Measurements from ENCODE around the gene GREB1L. TPM values are rescaled to one million over a fixed set of nuclear protein-coding genes. Genes with fewer than 3 reads are reported as not detected.

GREB1L gene
- polyA plus RNA-seq, 1 of the 3 experiments (the other 2 are of a cell fraction) = under 0.01 TPM

- ChIA-PET POLR2A (no interaction called here), CTCF (interaction anchor here (1.3 to 2.1 kb wide), 2 partner anchors 8 to 258 kb away, joined by 3 to 9 read pairs; no protein-coding TSS in a partner anchor)
- Histone ChIP-seq H3K27ac (ENCODE audit: low read depth in 2 of 2, low read length in 1 of 2) (no peak overlapping the region), H3K4me2 (no peak overlapping the region), H3K79me2 (ENCODE audit: insufficient read depth) (no peaks in the 10 kb centered on the region), H2AFZ (ENCODE audit: low read depth) (no peak overlapping the region), H3F3A (replicated peaks; ENCODE audit: insufficient read depth) (no peaks in the 10 kb centered on the region), H3K9ac (no peak overlapping the region), H3K4me3 (ENCODE audit: low read depth in 2 of 2, low read length in 1 of 2) (no peak overlapping the region), H3K27me3 (ENCODE audit: insufficient read depth) (peaks cover 16% of the 10 kb centered on the region), H4K20me1 (ENCODE audit: insufficient read depth) (no peaks in the 10 kb centered on the region), H3K4me1 (ENCODE audit: control insufficient read depth in 1 of 2, insufficient read depth in 2 of 2, low read depth in 1 of 2, low read length in 1 of 2) (no peaks in the 10 kb centered on the region; a peak in 1 of 4 replicates), H3K36me3 (replicated peaks in 1 of 2; ENCODE audit: control insufficient read depth in 1 of 2, insufficient read depth in 2 of 2, low read length in 1 of 2) (no peaks in the 10 kb centered on the region), H3K9me3 (no peaks in the 10 kb centered on the region), H3K9me2 (no peaks in the 10 kb centered on the region)
- TF ChIP-seq ZBTB33 (IDR thresholded peaks at IDR 0.05; ENCODE audit: borderline replicate concordance, low read depth) (no peak), GATA2 (CRISPR knock-in tag; IDR thresholded peaks at IDR 0.05) (no peak)
- peak; percentile 9 for DNase-seq
- WGBS (ENCODE audit: low lambda C conversion rate) = 40% methylated on average over 4 of the region's 4 CpGs
Observed at GRCh38 chr18:21452796-21453510, 210.9 kb downstream of the GREB1L start.

- ChIA-PET POLR2A (no interaction called here), CTCF (interaction anchor here (1.3 to 2.1 kb wide), 2 partner anchors 9 to 258 kb away, joined by 3 to 9 read pairs; no protein-coding TSS in a partner anchor)
- H2AFZ ChIP-seq (ENCODE audit: low read depth) = no peak overlapping the region
- no peak for DNase-seq
- H3F3A ChIP-seq (replicated peaks; ENCODE audit: insufficient read depth) = no peaks in the 10 kb centered on the region
- H3K4me2 ChIP-seq = no peak overlapping the region
- no peaks in the 10 kb centered on the region for H3K9me3 ChIP-seq
- H3K9ac ChIP-seq = no peak overlapping the region
- no peaks in the 10 kb centered on the region for H4K20me1 ChIP-seq (ENCODE audit: insufficient read depth)
- H3K36me3 ChIP-seq (replicated peaks in 1 of 2; ENCODE audit: control insufficient read depth in 1 of 2, insufficient read depth in 2 of 2, low read length in 1 of 2) = no peaks in the 10 kb centered on the region
- H3K27ac ChIP-seq (ENCODE audit: low read depth in 2 of 2, low read length in 1 of 2) = no peak overlapping the region
- no peaks in the 10 kb centered on the region for H3K9me2 ChIP-seq
- TF ChIP-seq MXI1 (IDR thresholded peaks at IDR 0.05; ENCODE audit: low read depth, low read length) (no peak), EP300 (IDR thresholded peaks at IDR 0.05; ENCODE audit: borderline replicate concordance in 1 of 2, low read depth in 1 of 2, low read length in 1 of 2) (no peak), YY1 (IDR thresholded peaks at IDR 0.05; ENCODE audit: low read depth) (no peak), SIN3A (IDR thresholded peaks at IDR 0.05; ENCODE audit: borderline replicate concordance, low read depth, low read length) (no peak), FOSL2 (IDR thresholded peaks at IDR 0.05; ENCODE audit: borderline replicate concordance, low read depth) (no peak), NFIC (IDR thresholded peaks at IDR 0.05; ENCODE audit: borderline replicate concordance) (no peak), FOXJ3 (CRISPR knock-in tag; IDR thresholded peaks at IDR 0.05) (no peak), CTCF (IDR thresholded peaks at IDR 0.05) (no peak), RAD21 (IDR thresholded peaks at IDR 0.05; ENCODE audit: low read length) (no peak), GABPA (IDR thresholded peaks at IDR 0.05; ENCODE audit: low read depth) (no peak), CHD2 (IDR thresholded peaks at IDR 0.05; ENCODE audit: low read length, partially characterized antibody) (no peak), POLR2AphosphoS5 (IDR thresholded peaks at IDR 0.05; ENCODE audit: low read depth, low read length) (no peak), MEF2A (IDR thresholded peaks at IDR 0.05; ENCODE audit: borderline replicate concordance, low read depth) (no peak), REST (IDR thresholded peaks at IDR 0.05; ENCODE audit: low read depth, low read length) (no peak)
- 16% methylated on average over 4 of the region's 6 CpGs for WGBS (ENCODE audit: low lambda C conversion rate)
- peaks cover 13% of the 10 kb centered on the region for H3K27me3 ChIP-seq (ENCODE audit: insufficient read depth)
- H3K79me2 ChIP-seq (ENCODE audit: insufficient read depth) = no peaks in the 10 kb centered on the region
- no peaks in the 10 kb centered on the region; a peak in 1 of 4 replicates for H3K4me1 ChIP-seq (ENCODE audit: control insufficient read depth in 1 of 2, insufficient read depth in 2 of 2, low read depth in 1 of 2, low read length in 1 of 2)
- H3K4me3 ChIP-seq (ENCODE audit: low read depth in 2 of 2, low read length in 1 of 2) = no peak overlapping the region
Observed at GRCh38 chr18:21453511-21453901, 211.5 kb downstream of the GREB1L start.

Data from SK-N-SH (cell line).